ENCODE measurements around the gene CD8A.
"Not testable (repeated sequence)": the region's sequence is repeated elsewhere in the genome, so short reads cannot be mapped to it uniquely, and the experiment has no call there.

Gene CD8A

DNA sequence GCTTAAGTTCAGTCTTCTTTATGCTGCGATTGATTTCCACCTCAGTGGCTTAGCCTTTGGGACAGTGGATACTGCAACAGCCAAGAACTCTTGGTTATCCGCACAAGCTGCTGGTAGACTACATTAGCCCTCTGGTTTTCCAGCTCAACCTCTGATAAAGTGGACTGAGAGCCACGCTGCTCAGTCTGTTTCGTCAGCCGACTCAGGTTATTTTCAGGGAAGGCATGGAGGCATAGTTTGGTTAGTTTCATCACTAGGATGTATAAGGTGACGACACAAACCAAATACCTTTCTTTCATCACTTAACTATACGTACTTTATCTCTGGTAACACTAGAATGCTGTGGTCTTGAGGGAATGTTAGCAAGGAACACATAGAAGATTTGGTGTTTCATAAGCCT is 14.2 kb downstream of the CD8A start:
- no peak for DNase-seq

DNA sequence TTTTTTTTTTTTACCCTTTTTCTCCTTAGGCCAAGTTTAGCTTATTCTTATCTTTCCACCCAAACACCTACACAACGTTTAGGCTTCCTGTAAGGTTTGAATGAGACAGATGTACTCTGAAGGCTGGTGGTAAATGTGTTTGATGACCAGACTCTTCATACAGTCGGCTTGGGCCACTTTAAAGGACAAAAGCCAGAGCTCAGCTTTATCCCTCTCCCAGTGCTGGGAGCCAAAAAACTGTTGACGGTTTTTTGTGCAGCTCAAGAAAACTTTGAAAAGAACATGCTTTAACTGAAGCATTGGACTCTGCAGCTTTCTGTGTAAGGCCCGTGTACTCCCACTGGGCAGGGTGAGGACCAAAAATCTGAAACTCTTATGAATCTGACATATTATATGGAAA is 15.4 kb downstream of the CD8A start:
- DNase-seq = no peak

DNA sequence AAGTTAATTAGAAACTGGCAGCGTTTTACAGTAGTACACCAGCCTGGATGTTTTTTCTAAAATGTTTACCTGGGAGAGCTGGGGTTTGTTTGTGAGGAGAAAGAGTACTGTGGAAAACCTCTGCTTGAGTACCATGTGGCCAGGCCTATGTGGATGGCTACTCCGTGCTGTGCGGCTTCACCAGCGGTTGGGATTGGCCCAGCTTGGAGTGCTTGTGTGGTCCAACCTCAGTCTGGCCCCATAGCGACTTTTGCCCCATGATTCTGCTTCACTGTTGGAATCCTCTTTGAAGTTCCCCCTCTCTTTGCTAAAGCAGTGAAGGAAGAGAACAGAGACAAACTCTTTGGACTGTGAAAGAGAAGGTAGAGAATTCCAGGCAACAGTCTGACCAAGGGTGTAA is 15.9 kb downstream of the CD8A start:
- no peak for DNase-seq

DNA sequence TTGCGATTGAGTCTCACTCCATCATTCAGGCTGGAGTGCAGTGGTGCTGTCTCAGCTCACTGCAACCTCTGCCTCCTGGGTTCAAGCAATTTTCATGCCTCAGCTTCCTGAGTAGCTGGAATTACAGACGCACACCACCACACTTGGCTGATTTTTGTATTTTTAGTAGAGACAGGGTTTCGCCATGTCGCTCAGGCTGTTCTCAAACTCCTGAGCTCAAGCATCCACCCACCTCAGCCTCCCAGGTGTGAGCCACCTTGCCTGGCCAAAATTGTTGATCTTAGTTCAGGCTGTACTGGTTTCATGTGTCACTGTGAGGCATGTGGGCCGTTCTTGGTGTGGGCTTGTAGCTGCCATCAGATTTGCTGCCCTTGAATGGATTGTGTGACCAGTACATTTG is 18.1 kb downstream of the CD8A start:
- no peak for DNase-seq

DNA sequence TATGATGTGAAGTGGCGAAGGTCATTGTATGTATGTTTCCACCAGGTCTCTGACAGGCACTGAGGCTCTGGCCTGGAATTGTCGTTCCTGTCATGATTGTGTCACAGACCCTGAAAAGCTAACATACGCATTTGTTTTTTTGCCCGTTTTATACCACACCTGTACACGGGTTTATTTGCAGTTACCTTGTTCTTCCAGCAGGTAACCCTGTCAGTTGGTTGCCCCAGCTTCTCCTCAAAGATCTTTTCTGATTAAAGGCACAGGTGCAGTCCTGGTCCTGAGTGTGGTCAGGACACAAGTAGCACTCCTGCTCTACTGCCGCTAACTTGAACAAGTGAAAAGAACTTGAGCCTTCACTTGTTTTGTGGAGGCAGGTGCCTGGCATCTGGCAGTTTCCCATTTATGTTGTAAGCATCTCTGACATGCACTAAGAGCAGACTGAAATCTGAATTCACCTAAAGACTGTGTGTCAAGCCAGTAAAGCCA is 19.9 kb downstream of the CD8A start:
- no peak for DNase-seq

- DNase-seq = no peak
Measured at GRCh38 chr2:86769838-86770237, 20.9 kb downstream of the CD8A start.

DNA sequence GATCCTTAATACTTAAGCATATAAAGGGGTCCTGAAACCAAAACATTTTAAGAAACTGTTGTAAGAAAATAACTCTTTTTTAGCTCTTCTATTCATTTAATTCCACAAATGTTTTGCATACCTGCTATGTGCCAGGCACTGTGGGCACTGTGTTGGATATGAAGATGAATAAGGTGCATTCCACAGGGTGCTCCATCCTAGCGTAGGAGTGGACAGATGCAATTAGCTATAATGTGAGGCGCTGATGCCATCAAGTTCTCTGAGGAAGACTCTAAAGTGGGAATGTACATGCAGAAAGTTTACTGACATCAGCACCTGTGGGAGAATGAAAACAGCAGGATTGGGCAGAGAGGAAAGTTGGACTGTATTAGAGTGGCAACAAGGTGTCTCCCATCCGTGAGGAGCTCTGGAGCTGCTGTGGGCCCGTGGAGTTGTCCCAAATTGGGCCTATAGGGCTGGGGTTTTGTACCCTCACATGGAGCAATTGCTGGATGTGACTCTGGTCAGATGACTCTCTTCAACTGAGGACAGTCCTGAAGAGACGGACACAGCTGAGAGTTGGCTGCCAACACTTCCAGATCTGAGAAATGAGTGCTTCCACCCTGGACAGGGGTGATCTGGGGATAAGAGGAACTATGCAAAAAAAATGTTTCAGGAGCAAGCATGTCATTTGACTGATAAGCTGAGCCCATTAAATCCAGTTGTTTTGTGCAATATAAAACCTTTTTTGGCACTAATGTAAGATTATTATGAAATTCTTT is 22.3 kb downstream of the CD8A start:
- no peak for DNase-seq

DNA sequence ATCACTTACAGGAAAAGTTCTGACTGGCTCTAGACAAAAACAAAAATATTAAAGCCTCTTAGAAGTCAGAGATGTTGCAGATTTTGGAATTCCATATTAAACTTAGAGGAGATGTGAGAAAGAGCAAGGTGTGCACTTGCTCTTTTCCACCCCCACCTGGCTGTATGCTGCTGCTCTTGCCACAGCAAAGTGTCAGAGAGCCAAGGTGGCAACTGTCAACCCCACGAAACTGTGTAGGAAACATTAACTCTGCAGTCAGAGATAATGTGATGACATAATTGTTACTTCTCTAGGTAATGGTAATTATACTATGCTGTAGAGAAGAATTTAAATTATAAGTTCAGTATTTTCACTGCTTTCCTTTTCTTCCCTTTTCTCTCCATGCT is 25.4 kb downstream of the CD8A start:
- DNase-seq = no peak

- DNase-seq = no peak
Measured at GRCh38 chr2:86764661-86765309, 25.9 kb downstream of the CD8A start.

- DNase-seq = no peak
Measured at GRCh38 chr2:86760371-86760770, 30.3 kb downstream of the CD8A start.

DNA sequence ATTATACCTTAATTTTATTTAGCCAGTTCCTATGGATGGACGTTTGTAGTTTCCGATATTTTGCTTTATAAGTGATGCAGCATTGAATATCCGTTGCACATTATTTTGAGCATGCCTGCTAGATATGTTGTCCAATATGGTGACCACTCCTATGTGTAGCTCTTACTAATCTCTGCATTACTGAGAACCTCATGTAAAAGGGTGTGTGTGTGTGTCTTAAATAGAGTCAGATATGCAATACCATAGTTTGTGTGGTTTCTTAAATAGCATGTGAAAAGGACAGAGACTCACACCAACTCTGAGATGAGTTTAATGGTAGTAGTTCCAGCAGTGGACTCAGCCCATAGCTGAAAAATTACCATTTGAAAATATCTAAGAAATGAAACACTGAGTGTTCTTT is 32.3 kb downstream of the CD8A start:
- no peak for DNase-seq

DNA sequence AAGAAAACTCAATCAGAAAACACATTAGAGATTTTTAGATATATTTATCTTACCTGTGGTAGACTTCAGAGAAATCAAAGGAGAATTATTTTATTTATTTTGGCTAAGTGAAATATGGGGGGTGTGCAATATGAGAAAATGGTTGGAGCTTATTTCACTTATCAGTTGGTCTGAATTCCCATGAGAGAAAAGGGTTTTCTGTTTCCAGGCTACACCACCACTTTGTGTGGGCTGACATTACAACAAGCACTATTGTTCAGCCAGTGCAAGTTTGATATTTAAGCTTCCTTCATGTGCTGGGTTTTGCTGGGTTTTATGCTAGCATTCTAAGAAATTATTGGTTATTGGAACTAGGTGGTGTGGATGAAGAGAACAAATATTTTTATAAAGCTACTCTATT is 37.1 kb downstream of the CD8A start:
- DNase-seq = no peak

GRCh38 chr2:86752934-86753333 is 37.8 kb downstream of the CD8A start:
- no peak for DNase-seq

DNA sequence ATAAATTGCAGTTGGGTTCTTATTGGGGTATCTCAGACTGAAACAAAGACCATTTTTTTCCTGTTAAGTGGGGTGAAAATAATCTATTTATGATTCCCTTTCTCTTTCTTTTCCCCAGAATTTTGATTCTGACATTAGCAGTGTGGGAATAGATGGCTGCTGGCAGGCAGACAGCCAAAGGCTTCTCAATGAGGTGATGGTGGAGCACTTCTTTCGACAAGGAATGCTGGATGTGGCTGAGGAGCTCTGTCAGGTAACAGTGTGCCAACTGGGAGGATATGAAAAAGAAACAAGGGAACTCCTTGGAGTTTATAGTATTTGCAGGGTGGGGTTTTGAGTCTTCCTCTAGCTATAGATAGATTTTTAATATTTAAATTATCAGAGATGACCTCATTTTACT is 38.9 kb downstream of the CD8A start:
- DNase-seq = no peak

GRCh38 chr2:86750240-86750839 is 40.4 kb downstream of the CD8A start:
- no peak for DNase-seq

- no peak for DNase-seq
Measured at GRCh38 chr2:86747711-86748639, 42.7 kb downstream of the CD8A start.

DNA sequence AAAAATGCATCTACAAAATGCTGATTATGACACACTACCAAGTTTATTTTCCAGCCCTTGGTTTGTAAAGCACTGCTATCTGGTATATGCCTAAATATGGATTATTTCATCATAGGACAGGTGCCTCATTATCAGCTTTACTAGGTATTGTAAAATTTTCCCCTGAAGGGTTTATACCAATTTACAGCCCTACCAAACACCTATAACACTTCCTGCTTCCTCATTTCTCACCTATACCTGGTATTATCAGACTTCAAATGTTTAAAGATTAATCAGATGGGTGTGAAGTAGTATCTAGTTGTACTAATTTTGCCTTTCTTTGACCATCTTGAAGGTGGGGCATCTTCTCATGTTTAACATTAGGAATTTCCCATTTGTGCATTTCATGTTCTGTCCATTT is 43.8 kb downstream of the CD8A start:
- no peak for DNase-seq

DNA sequence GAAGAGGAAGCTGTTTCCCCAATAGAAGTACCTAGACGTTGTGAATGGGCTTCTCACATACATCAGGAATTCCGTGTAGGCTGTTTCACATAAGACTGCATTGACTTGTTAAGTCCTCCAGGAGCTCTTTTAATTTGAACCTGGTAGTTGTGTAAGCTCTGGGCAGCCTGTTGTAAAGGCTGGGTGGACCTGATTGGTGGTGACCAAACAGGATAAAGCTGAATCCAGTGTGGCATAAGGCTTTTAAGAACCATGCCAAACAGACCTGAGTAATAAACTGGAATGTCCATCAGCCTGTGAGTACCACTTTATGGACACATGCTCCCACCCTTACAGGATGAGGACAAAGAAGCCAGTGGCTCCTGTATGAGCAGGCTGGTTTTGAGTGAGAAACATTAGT is 46.6 kb downstream of the CD8A start:
- DNase-seq = no peak

DNA sequence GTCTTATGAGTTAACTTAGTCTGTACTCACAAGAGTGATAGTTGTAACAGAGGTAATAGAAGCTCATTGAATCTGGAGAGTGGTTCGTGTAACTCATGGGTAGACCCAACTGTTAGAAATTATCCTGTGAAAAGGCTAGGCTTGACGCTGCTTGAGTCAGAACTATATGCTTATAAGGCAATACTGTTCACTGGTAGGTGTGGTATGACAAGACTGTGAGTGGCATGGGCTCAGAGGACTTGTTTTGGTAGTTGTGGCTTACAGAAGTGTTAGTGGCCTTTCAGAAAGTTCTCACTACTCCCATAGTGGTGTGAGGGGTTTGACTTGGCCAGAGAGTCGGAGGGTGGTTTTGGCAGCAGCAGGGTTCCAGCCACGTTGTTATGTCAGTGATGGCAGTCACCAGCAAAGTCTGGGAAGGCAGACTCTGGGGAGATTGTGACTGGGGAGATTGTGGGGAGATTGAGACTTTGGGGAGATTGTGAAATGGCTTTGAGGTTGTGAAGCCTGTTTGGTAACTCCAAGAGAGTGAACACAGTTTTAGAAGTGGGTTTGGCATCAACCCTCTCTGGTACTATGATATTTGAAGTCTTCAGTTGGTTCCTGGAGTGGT is 48.7 kb downstream of the CD8A start:
- not testable (repeated sequence) for DNase-seq

DNA sequence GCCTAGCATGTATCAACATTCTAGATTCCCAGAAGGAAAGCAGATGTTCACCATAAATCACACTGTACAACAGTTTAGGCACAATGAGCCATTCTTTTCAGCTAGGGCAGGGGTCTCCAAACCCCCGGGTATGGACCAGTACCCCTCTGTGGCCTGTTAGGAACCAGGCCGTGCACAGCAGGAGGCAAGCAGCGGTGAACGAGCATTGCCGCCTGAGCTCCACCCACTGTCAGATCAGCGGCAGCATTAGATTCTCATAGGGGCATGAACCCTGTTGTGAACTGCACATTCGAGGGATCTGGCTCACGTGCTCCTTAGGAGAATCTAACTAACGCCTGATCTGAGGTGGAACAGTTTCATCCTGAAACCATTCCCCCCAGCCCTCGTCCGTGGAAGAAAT is 50.8 kb downstream of the CD8A start:
- DNase-seq = not testable (repeated sequence)

- DNase-seq = not testable (repeated sequence)
Measured at GRCh38 chr2:86739485-86739884, 51.2 kb downstream of the CD8A start.

- DNase-seq = not testable (repeated sequence)
Measured at GRCh38 chr2:86734896-86735295, 55.8 kb downstream of the CD8A start.

Data from activated T-cell treated with anti-CD3 and anti-CD28 coated beads, Interleukin-2, amount 50 U/mL, for 1 hour (primary cell).